SK-N-SH treated with all-trans-retinoic acid at 6 μM for 48 hours (cell line): Measurements from ENCODE around the gene CCDC88C.

Experiments used
- ATAC-seq: fragments of 200-7000 bp; cut with Tn5 transposase; 3 replicates; pipeline ENCODE4 v1.9.1; 2020; ENCODE audit warnings: mild to moderate bottlenecking, moderate library complexity
- CREB5 ChIP-seq: fragments of 250-450 bp; sonication (Bioruptor Pico); IDR thresholded peaks from 2 replicates; pipeline ENCODE4 v1.5.1; 2020; ENCODE audit warnings: low read depth, mild to moderate bottlenecking, moderate library complexity
- CSRNP3 ChIP-seq: fragments of 250-450 bp; sonication (Bioruptor Pico); IDR thresholded peaks from 2 replicates; pipeline ENCODE4 v1.5.1; 2021; ENCODE audit warnings: mild to moderate bottlenecking, moderate library complexity
- ESRRG ChIP-seq: fragments of 250-450 bp; sonication (Bioruptor Pico); IDR thresholded peaks from 2 replicates; pipeline ENCODE4 v1.6.1; 2021; ENCODE audit warnings: mild to moderate bottlenecking
- GLIS3 ChIP-seq: fragments of 250-450 bp; sonication (Bioruptor Pico); IDR thresholded peaks from 2 replicates; pipeline ENCODE4 v1.5.0; 2020; ENCODE audit warnings: mild to moderate bottlenecking, moderate library complexity
- ISL1 ChIP-seq: fragments of 250-450 bp; sonication (Bioruptor Pico); IDR thresholded peaks from 2 replicates; pipeline ENCODE4 v2.1.2; 2022; ENCODE audit warnings: mild to moderate bottlenecking, moderate library complexity
- OSR1 ChIP-seq: fragments of 250-450 bp; sonication (Bioruptor Pico); IDR thresholded peaks from 2 replicates; pipeline ENCODE4 v1.8.0; 2022; ENCODE audit warnings: moderate library complexity, mild to moderate bottlenecking, inconsistent platforms
- PATZ1 ChIP-seq: fragments of 250-450 bp; sonication (Bioruptor Pico); IDR thresholded peaks from 2 replicates; pipeline ENCODE4 v1.8.0; 2020; ENCODE audit warnings: mild to moderate bottlenecking, moderate library complexity, borderline replicate concordance
- POU6F1 ChIP-seq: fragments of 250-450 bp; sonication (Bioruptor Pico); IDR thresholded peaks from 2 replicates; pipeline ENCODE4 v1.8.0; 2021; ENCODE audit warnings: low read depth, mild to moderate bottlenecking, moderate library complexity, borderline replicate concordance
- RARB ChIP-seq: fragments of 250-450 bp; sonication (Bioruptor Pico); IDR thresholded peaks from 2 replicates; pipeline ENCODE4 v1.8.0; 2021; ENCODE audit warnings: mild to moderate bottlenecking, moderate library complexity
- TCF4 ChIP-seq: fragments of 250-450 bp; sonication (Bioruptor Pico); IDR thresholded peaks from 2 replicates; pipeline ENCODE4 v1.8.0; 2021; ENCODE audit warnings: mild to moderate bottlenecking, moderate library complexity, borderline replicate concordance
- TOX ChIP-seq: fragments of 250-450 bp; sonication (Bioruptor Pico); IDR thresholded peaks from 2 replicates; pipeline ENCODE4 v1.8.0; 2021; ENCODE audit warnings: mild to moderate bottlenecking, moderate library complexity, borderline replicate concordance
- TSHZ2 ChIP-seq: fragments of 250-450 bp; sonication (Bioruptor Pico); IDR thresholded peaks from 2 replicates; pipeline ENCODE4 v1.5.0; 2020; ENCODE audit warnings: mild to moderate bottlenecking, moderate library complexity
- ZC3H10 ChIP-seq: fragments of 250-450 bp; sonication (Bioruptor Pico); IDR thresholded peaks from 2 replicates; pipeline ENCODE4 v1.5.1; 2021; ENCODE audit warnings: mild to moderate bottlenecking, moderate library complexity
- ZFP3 ChIP-seq: fragments of 250-450 bp; sonication (Bioruptor Pico); IDR thresholded peaks from 2 replicates; pipeline ENCODE4 v1.5.0; 2020; ENCODE audit warnings: mild to moderate bottlenecking, moderate library complexity
- ZFP30 ChIP-seq: fragments of 450-650 bp; formaldehyde crosslinking; IDR thresholded peaks from 2 replicates; pipeline ENCODE4 v1.5.0; 2022; ENCODE audit warnings: mild to moderate bottlenecking, moderate library complexity
- ZNF8 ChIP-seq: fragments of 450-650 bp; formaldehyde crosslinking; IDR thresholded peaks from 2 replicates; pipeline ENCODE4 v1.5.0; 2020; ENCODE audit warnings: mild to moderate bottlenecking, moderate library complexity

The CCDC88C gene

GRCh38 chr14:91363776-91364523 is 53.7 kb downstream of the CCDC88C start (continued):
- TF ChIP-seq PATZ1 (CRISPR knock-in tag): no peak
- TF ChIP-seq, all 23 proteins: peak for 0

- ATAC-seq: no peak
- TF ChIP-seq PATZ1 (CRISPR knock-in tag) (no peak), ISL1 (CRISPR knock-in tag) (no peak), ZNF8 (CRISPR knock-in tag) (no peak)
Measured at GRCh38 chr14:91361233-91361811, 56.3 kb downstream of the CCDC88C start.

GRCh38 chr14:91360490-91361232 is 57.0 kb downstream of the CCDC88C start:
- ATAC-seq: no peak
- no peak for TF ChIP-seq ZC3H10 (CRISPR knock-in tag)
- no peak for TF ChIP-seq POU6F1 (CRISPR knock-in tag)
- TF ChIP-seq ZNF8 (CRISPR knock-in tag): no peak
- TF ChIP-seq GLIS3 (CRISPR knock-in tag): no peak
- no peak for TF ChIP-seq TCF4 (CRISPR knock-in tag)
- TF ChIP-seq PATZ1 (CRISPR knock-in tag): no peak
- no peak for TF ChIP-seq RARB (CRISPR knock-in tag)
- no peak for TF ChIP-seq CREB5 (CRISPR knock-in tag)
- TF ChIP-seq ZFP3: no peak
- TF ChIP-seq TSHZ2 (CRISPR knock-in tag): no peak
- TF ChIP-seq OSR1 (CRISPR knock-in tag): no peak
- no peak for TF ChIP-seq ZFP30 (CRISPR knock-in tag)
- TF ChIP-seq CSRNP3 (CRISPR knock-in tag): no peak
- TF ChIP-seq TOX (CRISPR knock-in tag): no peak
- no peak for TF ChIP-seq ESRRG (CRISPR knock-in tag)
- TF ChIP-seq ISL1 (CRISPR knock-in tag): no peak
